Fibroblast of lung (primary cell): ENCODE data around the gene PDE4D. TPM values are rescaled to one million over a fixed set of nuclear protein-coding genes. Genes with fewer than 3 reads are reported as not detected.

Experiments used
- DNase-seq, 2 donors: peaks; one replicate each; pipeline versions ENCODE4 v3.0.0 to v3.0.0-alpha.2; 2010; ENCODE audit warnings: low read depth in 2 of 2
- H2AFZ ChIP-seq: 2 replicates; pipeline ENCODE4 v1.5.1; 2012; ENCODE audit warnings: low read length, control low read depth, inconsistent platforms
- H3K27ac ChIP-seq: 2 replicates; pipeline ENCODE4 v1.5.1; 2011; ENCODE audit warnings: low read length, control low read depth; ENCODE audit not compliant: insufficient read depth
- H3K27me3 ChIP-seq: 2 replicates; pipeline ENCODE4 v1.5.1; 2011; ENCODE audit warnings: mild to moderate bottlenecking, low read length; ENCODE audit not compliant: control insufficient read depth, insufficient read depth
- H3K36me3 ChIP-seq: 2 replicates; pipeline ENCODE4 v1.5.1; 2011; ENCODE audit warnings: low read length; ENCODE audit not compliant: control insufficient read depth, insufficient read depth
- H3K4me1 ChIP-seq: 2 replicates; pipeline ENCODE4 v1.5.1; 2011; ENCODE audit warnings: low read length; ENCODE audit not compliant: control insufficient read depth, insufficient read depth; ENCODE audit errors: extremely low read depth
- H3K4me2 ChIP-seq: 2 replicates; pipeline ENCODE4 v1.5.1; 2011; ENCODE audit warnings: low read length, control low read depth; ENCODE audit not compliant: insufficient read depth; ENCODE audit errors: extremely low read depth
- H3K4me3 ChIP-seq, 4 experiments: fragments of 200-600 bp in 1 of 4; sonication (generic) in 1 of 4; replicated peaks in 1 of 4; 2 replicates each; pipeline ENCODE4 v1.5.1; 2011 to 2016; ENCODE audit warnings: low read length in 4 of 4, low read depth in 3 of 4, mild to moderate bottlenecking in 3 of 4, control low read depth in 2 of 4, inconsistent platforms in 1 of 4, mixed read lengths in 1 of 4; ENCODE audit not compliant: insufficient read depth in 1 of 4; ENCODE audit errors: control extremely low read depth in 1 of 4
- H3K79me2 ChIP-seq: 2 replicates; pipeline ENCODE4 v1.5.1; 2012; ENCODE audit warnings: mild to moderate bottlenecking, low read length, inconsistent platforms; ENCODE audit not compliant: control insufficient read depth, insufficient read depth
- H3K9ac ChIP-seq: 2 replicates; pipeline ENCODE4 v1.5.1; 2011; ENCODE audit warnings: mild to moderate bottlenecking, low read length, control low read depth; ENCODE audit not compliant: insufficient read depth
- H3K9me3 ChIP-seq: 2 replicates; pipeline ENCODE4 v1.5.1; 2012; ENCODE audit warnings: low read depth, low read length; ENCODE audit not compliant: control insufficient read depth, insufficient read depth
- H4K20me1 ChIP-seq: 2 replicates; pipeline ENCODE4 v1.5.1; 2011; ENCODE audit warnings: low read length; ENCODE audit not compliant: control insufficient read depth, insufficient read depth; ENCODE audit errors: extremely low read depth
- EZH2 ChIP-seq: IDR thresholded peaks from 2 replicates; pipeline ENCODE4 v1.5.1; 2012; ENCODE audit warnings: low read length, control low read depth, mild to moderate bottlenecking; ENCODE audit errors: missing control alignments
- polyA plus RNA-seq, 2 donors: library from polyadenylated mRNA; depleted of rRNA in 1 of 2; stranded (reverse) in 1 of 2; unstranded in 1 of 2; fragments of >200 nt; gene quantifications; 2 replicates each; pipeline ENCODE4 v1.2.1, GENCODE V29; 2011 to 2012; ENCODE audit warnings: missing spikeins in 1 of 2
- total RNA-seq: library from RNA; depleted of rRNA; stranded (reverse); fragments of >200 nt; gene quantifications from 2 replicates; pipeline ENCODE4 v1.2.1, GENCODE V29; 2014
- TF ChIP-seq, protein P1 (sequence below), 2 donors: IDR thresholded peaks in 1 of 2; conservative IDR thresholded peaks in 1 of 2; 1 replicate in 1 of 2; 2 replicates in 1 of 2; pipeline ENCODE4 v1.5.1; 2011 to 2012; ENCODE audit warnings: low read length in 2 of 2, control low read depth in 1 of 2, inconsistent platforms in 1 of 2, low read depth in 1 of 2, mild to moderate bottlenecking in 1 of 2

PDE4D gene
- total and polyA plus RNA-seq, 2 donors (not counting 1 experiment from before 2014, with no cell fraction given) = 2.1 to 8.3 TPM

DNA sequence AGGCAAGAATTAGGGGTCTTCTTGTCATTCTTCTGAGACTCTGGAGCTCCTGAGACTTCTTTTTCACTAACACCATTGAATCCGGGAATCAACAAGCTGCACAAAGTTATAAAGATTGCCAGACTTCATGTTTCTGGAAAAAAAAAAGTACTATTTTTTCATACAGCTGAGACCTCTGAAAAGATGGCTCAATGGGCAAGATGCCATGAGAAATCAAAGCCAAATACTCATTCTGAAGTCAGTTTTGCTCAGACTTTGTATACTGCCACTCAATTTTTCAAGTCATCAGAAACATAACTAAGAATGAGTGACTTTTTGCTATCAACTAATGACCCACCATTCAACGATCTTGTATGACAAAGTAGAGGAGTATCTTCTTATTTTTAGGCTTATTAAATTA, 798.7 kb downstream of the PDE4D start:
- Histone ChIP-seq H2AFZ (no peak overlapping the region), H3K79me2 (no peaks in the 10 kb centered on the region), H3K4me1 (no peaks in the 10 kb centered on the region), H3K27me3 (no peaks in the 10 kb centered on the region), H3K4me2 (no peak overlapping the region), H4K20me1 (no peaks in the 10 kb centered on the region), H3K27ac (no peak overlapping the region), H3K9me3 (no peaks in the 10 kb centered on the region), H3K9ac (no peak overlapping the region), H3K36me3 (no peaks in the 10 kb centered on the region), H3K4me3 (no peak overlapping the region)
- TF ChIP-seq, protein P1, sequence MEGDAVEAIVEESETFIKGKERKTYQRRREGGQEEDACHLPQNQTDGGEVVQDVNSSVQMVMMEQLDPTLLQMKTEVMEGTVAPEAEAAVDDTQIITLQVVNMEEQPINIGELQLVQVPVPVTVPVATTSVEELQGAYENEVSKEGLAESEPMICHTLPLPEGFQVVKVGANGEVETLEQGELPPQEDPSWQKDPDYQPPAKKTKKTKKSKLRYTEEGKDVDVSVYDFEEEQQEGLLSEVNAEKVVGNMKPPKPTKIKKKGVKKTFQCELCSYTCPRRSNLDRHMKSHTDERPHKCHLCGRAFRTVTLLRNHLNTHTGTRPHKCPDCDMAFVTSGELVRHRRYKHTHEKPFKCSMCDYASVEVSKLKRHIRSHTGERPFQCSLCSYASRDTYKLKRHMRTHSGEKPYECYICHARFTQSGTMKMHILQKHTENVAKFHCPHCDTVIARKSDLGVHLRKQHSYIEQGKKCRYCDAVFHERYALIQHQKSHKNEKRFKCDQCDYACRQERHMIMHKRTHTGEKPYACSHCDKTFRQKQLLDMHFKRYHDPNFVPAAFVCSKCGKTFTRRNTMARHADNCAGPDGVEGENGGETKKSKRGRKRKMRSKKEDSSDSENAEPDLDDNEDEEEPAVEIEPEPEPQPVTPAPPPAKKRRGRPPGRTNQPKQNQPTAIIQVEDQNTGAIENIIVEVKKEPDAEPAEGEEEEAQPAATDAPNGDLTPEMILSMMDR (conservative IDR thresholded peaks at IDR 0.05 in 1 of 2, IDR thresholded peaks at IDR 0.05 in 1 of 2; ENCODE audit: low read depth in 1 of 2, low read length in 2 of 2) = no peak
- no peak for TF ChIP-seq EZH2
- DNase-seq = peak in 1 of 2 donors; percentile 40

DNA sequence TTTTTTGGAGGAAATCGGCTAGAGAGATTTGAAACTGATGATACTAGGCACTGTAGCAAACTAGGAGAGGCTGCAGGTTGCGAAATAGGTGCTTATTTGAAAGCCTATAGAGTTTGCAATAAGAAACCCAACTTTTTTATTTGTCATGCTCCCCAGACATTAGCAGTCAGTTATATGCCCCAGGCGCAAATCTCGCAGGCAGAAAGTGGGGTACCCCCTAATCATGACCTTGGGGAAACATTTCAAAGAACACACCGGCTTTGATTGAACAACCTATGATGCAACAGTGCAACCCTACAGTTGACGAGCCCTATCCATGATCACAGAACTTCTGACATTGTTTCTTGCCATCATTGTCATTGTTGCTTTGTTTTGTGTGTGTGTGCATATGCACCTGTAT, 800.2 kb downstream of the PDE4D start:
- Histone ChIP-seq H4K20me1 (no peaks in the 10 kb centered on the region), H2AFZ (peak overlapping the region; percentile 82), H3K27me3 (no peaks in the 10 kb centered on the region), H3K4me1 (no peaks in the 10 kb centered on the region), H3K4me2 (peak overlapping the region; percentile 89), H3K79me2 (no peaks in the 10 kb centered on the region), H3K9ac (no peak overlapping the region), H3K4me3 (peak overlapping the region; percentile 34 to 71 (median 49)), H3K27ac (peak overlapping the region; percentile 58), H3K36me3 (no peaks in the 10 kb centered on the region), H3K9me3 (no peaks in the 10 kb centered on the region)
- TF ChIP-seq, protein P1 (conservative IDR thresholded peaks at IDR 0.05 in 1 of 2, IDR thresholded peaks at IDR 0.05 in 1 of 2; ENCODE audit: low read depth in 1 of 2, low read length in 2 of 2) = no peak
- no peak for TF ChIP-seq EZH2
- peak in 1 of 2 donors; percentile 70 for DNase-seq

DNA sequence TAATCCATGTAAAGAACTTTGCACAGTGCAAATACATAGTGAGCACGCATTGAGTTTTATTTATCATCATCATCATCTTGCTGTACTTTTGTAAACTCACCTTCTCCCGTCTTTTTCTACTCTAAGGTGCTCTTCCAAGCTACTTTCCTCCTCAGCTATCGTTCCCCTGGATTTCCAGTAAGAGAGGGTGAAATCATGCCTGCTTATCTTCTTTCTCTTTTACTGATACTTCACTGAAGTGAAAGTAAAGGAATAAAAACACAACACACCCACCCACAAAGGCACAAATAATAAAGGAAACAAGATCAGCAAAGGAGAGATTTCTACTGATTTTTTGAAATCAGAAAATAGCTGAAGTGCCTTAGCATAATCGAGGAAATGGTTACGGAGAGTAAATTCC, 800.8 kb downstream of the PDE4D start:
- DNase-seq = peak in 1 of 2 donors; percentile 40
- peak overlapping the region; percentile 58 for H3K27ac ChIP-seq

More for the DNA sequence above, 800.8 kb downstream of the PDE4D start:
- Histone ChIP-seq H3K4me3 (peak overlapping the region; percentile 34 to 71 (median 49)), H3K79me2 (no peaks in the 10 kb centered on the region), H3K4me2 (peak overlapping the region; percentile 89), H3K27me3 (no peaks in the 10 kb centered on the region), H3K9ac (no peak overlapping the region), H3K9me3 (no peaks in the 10 kb centered on the region), H3K4me1 (no peaks in the 10 kb centered on the region), H2AFZ (peak overlapping the region; percentile 82), H4K20me1 (no peaks in the 10 kb centered on the region), H3K36me3 (no peaks in the 10 kb centered on the region)
- no peak for TF ChIP-seq EZH2
- TF ChIP-seq, protein P1 (conservative IDR thresholded peaks at IDR 0.05 in 1 of 2, IDR thresholded peaks at IDR 0.05 in 1 of 2; ENCODE audit: low read depth in 1 of 2, low read length in 2 of 2) = no peak
